Suppressor macrophage (primary cell): ENCODE data around the gene TRPM4.
"Not testable (repeated sequence)": the region's sequence is repeated elsewhere in the genome, so short reads cannot be mapped to it uniquely, and the experiment has no call there.

ENCODE experiments used
- DNase-seq, 4 experiments: peaks; one replicate each; pipeline ENCODE4 v3.0.0-alpha.2; 2020 to 2022

TRPM4 gene

DNA sequence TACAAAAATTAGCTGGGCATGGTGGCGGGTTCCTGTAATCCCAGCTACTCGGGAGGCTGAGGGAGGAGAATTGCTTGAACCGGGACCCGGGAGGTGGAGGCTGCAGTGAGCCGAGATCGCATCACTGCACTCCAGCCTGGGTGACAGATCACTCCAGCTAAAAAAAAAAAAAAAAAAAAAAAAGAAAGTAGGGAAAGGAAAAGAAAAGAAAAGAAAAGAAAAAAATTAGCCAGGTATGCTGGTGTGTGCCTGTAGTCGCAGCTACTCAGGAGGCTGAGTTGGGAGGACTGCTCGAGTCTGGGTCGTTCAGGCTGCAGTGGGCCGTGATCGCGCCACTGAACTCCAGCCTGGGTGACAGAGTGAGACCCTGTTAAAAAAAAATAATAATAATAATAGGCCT lies 30.4 kb upstream of the TRPM4 start:
- not testable (repeated sequence) for DNase-seq

DNA sequence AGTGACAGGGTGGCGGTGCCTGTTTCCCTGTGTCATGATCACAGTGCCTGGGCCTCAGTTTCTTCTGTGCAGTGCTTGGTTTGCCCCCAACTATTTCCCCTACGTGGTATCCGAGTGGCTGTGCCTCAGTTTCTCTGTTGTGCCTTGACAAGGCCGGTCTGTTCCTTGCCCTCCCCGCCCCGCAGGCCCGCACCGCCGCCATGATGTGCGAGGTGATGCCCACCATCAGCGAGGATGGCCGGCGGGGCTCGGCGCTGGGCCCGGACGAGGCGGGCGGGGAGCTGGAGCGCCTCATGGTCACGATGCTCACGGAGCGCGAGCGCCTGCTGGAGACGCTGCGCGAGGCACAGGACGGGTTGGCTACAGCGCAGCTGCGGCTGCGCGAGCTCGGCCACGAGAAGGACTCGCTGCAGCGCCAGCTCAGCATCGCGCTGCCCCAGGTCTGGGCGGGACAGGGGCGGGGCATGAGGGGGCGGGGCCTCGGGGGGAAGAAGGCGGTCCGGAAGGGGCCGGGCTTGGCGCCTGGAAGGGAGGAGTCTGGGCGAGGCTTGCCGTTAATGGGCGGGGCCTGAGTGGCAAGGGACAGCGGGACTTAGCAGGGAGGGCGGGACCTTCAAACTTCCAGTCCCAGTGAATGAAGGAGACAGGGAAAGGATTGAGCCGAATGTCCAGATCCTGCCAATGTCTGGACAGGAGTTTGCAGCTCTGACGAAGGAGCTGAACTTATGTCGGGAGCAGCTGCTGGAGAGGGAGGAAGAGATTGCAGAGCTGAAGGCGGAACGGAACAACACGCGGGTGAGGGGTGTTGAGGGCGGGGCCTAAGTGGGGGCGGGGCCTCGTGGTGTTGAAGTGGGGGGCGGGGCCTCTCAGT lies 29.7 kb upstream of the TRPM4 start:
- peak; percentile 97 to 98 (median 97) for DNase-seq

DNA sequence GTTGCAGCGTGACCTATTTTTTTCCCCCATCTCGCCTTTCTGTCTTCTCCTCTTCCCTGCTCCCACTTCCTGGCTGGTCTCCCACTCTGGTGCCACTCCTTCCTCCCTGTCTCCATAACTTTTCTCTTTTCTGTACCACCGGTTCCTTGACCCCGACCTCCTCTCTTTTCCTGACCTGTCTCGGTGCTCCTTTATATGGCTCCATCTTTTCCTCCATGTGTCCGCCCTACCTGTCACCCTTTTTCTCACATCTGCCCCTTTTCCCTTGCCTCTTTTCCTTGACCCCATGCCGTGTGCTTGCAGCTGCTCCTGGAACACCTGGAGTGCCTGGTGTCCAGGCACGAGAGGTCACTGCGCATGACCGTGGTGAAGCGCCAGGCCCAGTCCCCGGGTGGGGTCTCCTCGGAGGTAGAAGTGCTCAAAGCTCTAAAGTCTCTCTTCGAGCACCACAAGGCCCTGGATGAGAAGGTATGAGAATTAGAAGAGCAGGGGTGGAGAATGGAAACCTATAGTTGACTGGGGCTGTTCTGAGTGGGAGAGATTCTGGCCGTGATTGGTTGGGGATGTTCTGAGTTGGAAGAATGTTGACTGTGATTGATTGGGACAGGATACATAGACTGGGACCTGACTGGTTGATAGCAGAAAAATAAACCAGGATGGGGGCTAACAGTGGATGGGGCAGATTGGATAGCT lies 28.9 kb upstream of the TRPM4 start:
- DNase-seq: no peak

DNA sequence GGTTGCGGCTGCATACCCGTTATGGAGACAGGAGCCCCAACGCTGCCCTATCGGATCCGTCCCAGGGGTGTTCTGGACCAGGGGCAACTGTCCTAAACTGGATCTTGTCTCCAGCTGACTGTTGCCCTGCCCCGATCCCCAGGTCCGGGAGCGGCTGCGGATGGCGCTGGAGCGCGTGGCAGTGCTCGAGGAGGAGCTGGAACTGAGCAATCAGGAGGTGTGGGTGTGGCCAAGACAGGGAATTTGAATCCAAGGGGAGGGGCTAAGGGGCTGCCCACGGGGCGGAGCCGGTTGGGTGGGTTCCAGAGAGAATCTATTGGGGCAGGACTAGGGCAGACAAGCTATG lies 28.4 kb upstream of the TRPM4 start:
- DNase-seq: no peak

DNA sequence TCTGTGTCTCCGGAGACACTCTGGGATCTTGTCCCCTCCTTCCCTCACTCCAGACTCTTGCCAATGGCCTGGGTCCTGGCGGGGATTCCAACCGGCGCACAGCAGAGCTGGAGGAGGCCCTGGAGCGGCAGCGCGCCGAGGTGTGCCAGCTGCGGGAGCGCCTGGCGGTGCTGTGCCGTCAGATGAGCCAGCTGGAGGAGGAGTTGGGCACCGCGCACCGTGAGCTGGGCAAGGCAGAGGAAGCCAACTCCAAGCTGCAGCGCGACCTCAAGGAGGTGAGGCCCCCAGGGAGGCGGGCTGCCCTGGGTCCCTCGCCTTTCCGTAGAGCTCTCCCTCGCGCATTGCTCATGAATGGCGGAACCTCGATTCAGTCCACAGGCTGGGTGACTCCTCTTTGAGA lies 27.3 kb upstream of the TRPM4 start:
- DNase-seq: no peak

DNA sequence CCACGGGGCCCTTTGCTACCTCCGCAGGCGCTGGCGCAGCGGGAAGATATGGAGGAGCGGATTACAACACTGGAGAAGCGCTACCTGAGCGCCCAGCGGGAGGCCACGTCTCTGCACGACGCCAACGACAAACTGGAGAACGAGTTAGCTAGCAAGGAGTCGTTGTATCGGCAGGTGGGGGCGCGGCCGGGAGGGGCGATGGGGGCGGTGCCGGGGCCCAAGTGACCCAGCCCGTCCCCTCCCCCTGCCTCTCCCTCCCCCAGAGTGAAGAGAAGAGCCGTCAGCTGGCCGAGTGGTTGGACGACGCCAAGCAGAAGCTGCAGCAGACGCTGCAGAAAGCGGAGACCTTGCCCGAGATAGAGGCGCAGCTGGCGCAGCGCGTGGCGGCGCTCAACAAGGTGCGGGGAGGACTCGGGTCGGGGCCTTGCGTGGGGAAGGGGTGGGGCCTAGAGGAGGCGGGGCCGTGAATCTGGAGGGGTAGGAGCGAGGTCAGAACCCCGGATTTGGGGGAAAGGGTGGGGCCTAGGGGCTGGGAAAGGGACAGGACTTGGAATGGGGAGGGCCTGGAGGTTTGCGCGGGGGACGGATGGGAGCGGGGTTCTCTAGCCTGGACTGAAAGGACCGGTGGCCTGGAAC lies 24.5 kb upstream of the TRPM4 start:
- no peak for DNase-seq

DNA sequence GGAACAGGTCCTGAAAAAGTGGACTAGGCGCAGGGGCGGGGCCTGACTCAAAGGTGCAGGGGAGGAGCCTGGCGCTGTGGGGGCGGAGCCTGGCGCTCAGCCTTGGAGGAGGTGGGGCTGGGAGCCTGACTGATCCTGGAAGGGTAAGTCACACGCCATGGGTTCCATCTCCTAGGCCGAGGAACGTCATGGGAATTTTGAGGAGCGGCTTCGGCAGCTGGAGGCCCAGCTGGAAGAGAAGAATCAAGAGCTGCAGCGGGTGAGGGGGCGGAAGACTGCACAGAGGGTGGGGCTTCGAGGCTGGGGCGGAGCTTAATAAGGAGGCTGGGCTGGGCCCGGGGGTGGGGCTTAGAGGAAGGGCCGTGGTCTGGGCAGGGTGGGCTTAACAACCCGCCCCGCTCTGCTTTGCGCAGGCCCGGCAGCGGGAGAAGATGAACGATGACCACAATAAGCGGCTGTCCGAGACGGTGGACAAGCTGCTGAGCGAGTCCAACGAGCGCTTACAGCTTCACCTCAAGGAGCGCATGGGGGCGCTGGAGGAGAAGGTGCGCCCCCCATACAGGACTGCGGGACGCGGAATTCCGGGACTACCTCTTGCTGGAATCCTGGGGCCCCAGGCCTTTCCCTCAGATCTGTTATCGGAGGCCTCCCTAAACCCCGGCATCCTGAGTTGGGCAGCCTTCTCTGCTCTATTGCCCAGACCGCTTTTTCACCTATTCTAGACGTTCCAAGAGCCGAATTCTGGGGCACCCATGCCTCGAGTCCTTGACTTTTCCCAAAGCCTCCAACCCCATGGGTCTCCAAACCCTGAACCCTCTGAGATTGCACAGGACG lies 23.8 kb upstream of the TRPM4 start:
- DNase-seq: peak in 3 of 4 experiments; percentile 21 to 58 (median 33)

DNA sequence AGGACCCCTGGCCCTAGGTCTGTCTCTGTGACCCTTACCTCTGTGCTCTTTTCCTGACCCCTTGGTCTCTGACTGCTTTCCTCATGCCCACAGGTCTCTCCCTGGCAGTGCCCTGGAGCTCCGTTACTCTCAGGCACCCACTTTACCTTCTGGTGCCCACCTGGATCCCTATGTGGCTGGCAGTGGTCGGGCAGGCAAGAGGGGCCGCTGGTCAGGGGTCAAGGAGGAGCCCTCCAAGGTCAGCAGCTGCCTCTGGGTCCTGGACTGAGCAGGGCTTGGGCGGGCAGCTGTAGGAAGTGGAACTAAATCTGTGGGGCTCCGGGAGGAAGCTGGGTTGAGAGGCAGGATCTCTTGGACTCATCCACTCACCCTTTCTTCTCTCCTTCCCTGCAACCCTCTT lies 21.9 kb upstream of the TRPM4 start:
- no peak for DNase-seq

DNA sequence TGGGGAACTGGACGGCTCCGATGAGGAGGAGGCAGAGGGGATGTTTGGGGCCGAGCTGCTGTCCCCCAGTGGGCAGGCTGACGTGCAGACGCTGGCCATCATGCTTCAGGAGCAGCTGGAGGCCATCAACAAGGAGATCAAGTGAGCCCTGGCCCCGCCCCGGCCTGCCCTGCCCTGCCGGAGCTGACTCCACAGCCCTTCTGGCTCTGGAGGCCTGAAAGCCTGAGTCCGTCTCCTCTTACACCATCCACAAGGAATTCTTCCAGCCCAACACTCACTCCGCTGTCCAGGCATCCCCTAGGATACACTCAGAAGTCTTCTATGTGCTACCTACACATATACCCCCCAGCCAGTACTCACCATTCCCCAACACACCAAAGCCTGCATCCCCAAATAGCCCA lies 20.8 kb upstream of the TRPM4 start:
- DNase-seq: no peak

DNA sequence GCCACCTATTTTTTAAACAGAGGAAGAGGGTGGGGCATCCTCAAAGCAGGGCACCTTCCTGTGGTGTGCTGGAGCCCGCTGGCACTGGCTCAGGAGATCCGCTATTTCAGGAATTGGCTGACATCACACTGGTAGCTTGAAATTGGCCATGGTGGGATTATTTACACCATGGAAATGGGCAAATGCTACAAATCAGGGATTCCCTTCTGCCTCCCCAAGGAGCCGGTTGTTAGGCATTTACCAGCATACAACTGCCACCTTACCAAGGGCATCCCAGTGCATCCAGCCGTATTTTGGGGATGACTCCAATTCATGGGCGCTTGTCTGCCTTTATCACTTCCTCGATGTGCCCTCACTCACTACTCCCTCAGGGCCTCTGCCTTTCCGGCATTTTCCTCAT lies 16.6 kb upstream of the TRPM4 start:
- DNase-seq: no peak

DNA sequence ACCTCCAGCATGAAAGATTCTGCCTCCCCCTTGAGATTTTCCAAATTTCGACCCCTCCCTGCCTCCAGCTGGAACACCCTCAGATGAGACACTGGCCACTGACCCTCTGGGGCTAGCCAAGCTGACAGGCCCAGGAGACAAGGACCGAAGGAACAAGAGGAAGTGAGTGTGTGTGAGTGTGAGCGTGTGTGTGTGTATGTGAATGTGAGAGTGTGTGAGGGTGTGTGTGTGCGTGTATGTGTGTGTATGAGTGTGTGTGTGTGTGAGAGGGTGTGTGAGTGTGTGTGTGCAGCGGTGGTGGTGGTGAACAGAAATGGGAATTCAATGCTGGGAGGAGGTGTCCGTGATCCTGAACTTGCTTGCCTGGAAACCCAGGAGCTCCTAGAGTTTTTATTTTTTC lies 16.2 kb upstream of the TRPM4 start:
- no peak for DNase-seq

DNA sequence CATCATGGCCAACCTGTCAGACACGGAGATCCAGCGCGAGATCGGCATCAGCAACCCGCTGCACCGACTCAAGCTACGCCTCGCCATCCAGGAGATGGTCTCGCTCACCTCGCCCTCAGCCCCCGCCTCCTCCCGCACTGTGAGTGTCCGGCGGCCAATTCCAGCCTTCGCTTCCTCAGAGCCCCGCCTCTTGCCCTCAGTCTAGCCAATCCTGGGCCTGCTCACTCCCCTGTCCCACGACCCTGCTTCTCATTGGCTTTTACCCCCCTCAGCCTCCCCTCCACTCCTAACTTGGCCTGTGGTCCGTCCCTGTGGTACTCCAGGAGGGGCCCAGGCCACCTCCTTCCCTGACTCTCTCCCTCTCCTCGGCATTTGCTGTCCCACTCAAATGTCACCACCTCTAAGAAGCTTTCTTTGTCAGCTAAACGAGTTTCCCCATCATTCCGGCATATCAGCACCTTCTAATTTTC lies 14.7 kb upstream of the TRPM4 start:
- peak; percentile 65 to 82 (median 72) for DNase-seq

DNA sequence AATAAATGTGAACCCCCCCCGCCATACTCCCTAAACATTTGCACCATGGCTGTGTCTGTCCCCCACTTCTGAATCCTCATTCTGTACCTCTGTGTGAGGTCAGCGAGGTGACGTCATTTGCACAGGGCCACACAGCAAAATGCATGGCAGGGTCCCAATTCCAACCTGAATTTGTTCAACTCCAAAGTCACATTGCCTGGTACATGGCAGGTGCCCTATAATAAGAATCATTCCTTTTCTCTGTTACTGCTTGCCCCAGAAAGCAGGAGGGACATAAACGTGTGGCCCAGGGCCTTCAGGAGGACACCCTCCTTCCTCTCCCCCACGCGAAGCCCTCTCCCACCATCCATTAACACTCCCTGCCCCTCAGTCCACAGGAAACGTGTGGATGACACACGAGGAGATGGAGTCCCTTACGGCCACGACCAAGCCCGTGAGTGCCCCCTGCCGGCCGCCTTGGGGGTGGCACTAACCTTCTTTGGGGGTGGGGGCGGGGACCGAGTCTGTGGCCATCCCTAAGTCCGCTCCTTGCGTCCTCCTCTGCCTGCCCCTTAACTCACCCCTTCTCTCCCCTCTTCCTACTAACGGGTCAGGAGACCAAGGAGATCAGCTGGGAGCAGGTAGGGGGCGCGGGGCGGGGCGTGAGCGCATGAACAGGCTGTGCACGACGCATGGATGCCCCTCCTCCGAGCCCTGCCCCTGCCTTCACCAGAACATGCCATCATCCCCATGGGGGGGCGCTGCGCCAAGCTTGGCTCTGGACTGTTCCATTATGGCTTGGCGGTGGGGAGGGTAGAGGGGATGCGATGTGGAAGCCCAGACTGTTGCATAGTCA lies 11.8 kb upstream of the TRPM4 start:
- peak; percentile 67 to 86 (median 82) for DNase-seq

DNA sequence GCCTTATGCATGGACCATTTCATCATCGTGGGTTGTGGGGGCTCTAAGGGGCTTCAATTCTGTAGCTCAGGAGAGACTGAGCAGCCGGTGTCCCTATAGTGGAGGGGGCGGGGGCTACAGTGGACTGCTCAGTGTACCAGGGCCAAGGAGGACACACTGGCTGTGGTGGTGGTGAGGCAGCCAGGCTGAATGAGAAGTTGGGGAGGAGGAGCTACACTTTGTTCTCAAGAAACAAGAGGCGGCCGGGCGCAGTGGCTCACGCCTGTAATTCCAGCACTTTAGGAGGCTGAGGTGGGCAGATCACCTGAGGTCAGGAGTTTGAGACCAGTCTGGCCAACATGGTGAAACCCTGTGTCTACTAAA lies 11.2 kb upstream of the TRPM4 start:
- DNase-seq: not testable (repeated sequence)

DNA sequence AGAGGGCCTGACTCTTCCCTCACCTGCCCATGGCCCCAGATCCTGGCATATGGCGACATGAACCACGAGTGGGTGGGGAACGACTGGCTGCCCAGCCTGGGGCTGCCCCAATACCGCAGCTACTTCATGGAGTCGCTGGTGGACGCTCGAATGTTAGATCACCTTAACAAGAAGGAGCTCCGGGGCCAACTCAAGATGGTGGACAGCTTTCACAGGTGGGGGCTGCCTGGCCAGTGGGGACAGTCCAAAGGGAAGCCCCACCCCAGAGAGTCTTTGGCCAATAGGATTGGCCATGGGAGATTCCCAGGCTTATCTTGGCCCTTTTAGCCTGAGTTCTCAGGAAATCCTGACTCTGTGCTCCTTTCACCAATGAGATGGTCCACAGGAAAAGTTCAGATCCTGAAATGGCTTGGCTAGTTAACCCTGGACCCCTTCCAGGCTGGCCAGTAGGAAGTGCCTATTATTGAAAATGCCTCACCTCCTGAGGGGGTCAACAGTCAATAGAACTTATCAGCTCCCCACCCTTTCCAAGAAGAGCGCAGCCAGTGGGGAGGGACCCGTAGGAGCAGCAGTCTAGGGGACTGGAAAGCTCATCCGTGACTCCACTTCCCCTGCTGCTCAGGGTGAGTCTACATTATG lies 9.4 kb upstream of the TRPM4 start:
- DNase-seq: no peak

DNA sequence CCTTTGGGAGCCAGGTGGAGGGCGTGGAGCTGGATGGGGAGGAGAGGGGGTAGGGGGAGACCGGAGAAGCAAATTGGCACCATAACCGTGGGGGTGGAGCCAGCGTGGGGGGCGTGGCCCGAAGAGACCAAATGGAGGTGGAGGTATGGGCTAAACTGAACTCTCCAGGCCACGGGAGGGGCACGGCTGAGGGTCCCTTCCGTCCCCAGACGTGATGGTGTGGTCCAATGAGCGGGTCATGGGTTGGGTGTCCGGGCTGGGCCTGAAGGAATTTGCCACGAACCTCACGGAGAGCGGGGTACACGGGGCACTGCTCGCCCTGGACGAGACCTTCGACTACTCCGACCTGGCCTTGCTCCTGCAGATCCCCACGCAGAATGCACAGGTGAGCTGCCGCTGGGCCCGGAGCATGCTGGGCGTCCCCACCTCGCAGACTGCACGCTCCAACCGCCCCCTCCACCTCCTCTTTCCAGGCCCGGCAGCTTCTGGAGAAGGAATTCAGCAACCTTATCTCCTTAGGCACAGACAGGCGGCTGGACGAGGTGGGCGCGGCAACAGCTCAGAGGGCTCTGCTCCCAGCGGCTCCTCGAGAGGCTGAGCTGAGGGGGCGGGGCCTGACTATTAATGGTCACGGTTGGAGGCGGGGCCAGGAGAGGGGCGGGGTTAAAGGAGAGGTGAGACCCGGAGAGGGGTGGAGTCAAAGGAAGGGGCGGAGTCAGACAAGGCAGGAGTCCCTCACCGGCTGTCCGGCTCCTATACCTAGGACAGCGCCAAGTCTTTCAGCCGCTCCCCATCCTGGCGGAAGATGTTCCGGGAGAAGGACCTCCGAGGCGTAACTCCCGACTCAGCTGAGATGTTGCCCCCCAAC lies 8.6 kb upstream of the TRPM4 start:
- peak; percentile 79 to 88 (median 86) for DNase-seq

DNA sequence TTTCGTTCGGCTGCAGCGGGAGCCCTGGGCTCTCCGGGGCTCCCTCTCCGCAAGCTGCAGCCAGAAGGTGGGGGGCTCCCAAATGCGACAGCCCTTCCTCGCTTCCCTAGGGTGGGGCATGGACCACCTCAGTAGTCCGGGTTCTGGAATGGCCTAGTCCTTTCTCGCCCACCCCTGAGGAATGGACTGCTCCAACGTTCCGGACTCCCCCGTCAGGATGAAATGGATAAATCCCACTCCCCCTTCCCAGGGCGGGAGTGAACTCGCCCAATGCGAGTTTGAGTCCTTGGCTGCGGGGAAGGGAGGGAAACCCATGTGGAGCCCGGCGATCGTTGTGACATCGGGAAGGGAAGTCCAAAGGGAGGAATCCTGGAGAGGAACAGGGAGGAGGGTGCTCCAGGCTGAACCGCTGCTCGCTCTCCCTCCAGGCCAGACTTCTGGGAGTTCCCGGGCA lies 7.9 kb upstream of the TRPM4 start:
- DNase-seq: peak; percentile 51 to 71 (median 65)

DNA sequence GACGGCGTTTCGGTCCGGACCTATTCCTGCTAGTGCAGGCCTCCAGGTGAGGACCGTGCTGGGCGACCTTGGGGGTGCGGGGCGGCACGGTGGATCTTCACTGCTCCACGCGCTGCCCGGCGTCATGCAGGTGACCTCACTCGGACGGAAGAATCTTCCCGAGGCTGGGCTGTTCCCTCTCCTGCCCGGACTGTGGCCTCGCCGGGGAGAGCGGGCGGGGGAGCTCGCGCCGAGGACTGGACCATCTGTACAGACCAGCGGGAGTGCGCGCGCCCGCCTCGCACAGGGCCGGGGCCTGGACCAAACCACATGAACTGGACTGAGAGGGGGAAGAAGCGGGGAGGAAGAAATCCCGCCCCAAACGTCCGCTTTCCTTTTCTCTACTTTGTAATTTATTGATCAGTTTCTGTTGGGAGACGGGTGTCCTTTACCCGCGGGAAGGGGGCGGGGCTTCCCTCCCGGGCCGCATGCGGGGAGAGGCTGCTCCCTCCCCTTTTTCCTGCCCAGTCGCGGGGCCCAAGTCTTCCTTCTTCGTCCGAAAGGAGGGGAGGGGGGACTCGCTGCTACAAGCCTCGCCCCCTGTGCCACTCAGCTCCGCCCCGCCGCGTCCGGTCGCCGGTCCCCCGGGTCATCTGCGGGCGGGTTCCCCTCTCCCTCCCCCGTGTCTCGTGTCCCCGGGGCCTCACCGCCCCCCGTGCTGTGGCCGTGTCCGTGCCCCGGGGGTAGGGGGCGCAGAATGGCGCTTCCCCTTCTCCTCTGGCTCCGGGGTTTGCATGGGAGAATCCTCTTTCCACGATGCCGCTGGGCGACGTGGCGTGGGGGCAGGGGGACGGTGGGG lies 7.3 kb upstream of the TRPM4 start:
- peak; percentile 67 to 86 (median 75) for DNase-seq

DNA sequence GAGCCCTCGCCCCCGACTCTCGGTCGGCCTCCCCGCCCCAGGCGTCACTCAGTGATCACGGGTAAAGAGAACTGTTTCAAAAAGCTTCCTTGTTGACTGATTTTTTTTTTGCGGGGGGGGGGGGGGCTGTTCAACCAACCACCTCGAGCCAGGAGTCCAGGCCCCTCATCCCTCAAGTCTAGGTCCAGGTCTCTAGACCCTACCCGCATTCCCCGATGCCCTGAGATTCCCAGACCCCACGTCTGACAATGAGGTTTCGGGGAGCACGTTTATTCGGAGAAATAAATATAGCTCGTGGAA lies 6.7 kb upstream of the TRPM4 start:
- peak in 1 of 4 experiments; percentile 20 for DNase-seq
